ENCODE measurements around the gene PHC2. TPM values are rescaled to one million over a fixed set of nuclear protein-coding genes. Genes with fewer than 3 reads are reported as not detected.
A peak's percentile ranks its signal among the peaks of the same experiment; 100 is the strongest.

Gene PHC2
- total RNA-seq, 1 experiment from 2014 or later: 137 TPM

- BruUV-seq (replicated peaks): no TSS peak
- intact Hi-C loops (cut with micrococcal nuclease): loop anchor here (2.0 kb wide), 1 partner anchor 20 kb away; no protein-coding TSS in a partner anchor
Observed at GRCh38 chr1:33348676-33349080, 82.2 kb downstream of the PHC2 start.

DNA sequence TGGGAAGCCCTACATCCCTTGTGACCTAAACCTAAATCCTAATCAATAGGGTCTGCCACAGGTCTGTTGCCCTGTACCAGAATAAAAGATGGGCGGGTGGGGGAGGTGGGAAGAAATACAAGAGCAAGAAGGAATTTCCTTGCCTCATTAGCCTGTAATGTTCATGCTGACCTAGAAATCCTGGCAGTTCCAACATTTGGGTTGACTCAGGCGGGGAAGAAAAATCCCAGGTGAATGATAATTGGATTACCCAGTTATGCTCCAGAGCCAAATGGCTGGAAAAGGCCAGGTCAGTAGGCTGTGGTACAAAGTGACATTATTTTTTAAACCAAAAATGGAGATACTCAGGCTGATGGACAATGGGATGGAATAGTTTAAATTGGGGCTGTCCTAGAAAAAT is 82.7 kb downstream of the PHC2 start:
- ChIA-PET POLR2A (interaction anchor here (0.7 to 6.4 kb wide), 13 partner anchors 11 to 1057 kb away, joined by 3 to 133 read pairs (median 4); partner anchors contain the start of gene TRIM62), CTCF (interaction anchor here (1.2 to 1.4 kb wide), 4 partner anchors 10 to 54 kb away, joined by 3 to 10 read pairs (median 6); no protein-coding TSS in a partner anchor)
- TF ChIP-seq CTCF (IDR thresholded peaks at IDR 0.05; ENCODE audit: unreplicated experiment): no peak
- H3K9me3 Mint-ChIP-seq (ENCODE audit: unreplicated experiment): no peaks in the 10 kb centered on the region
- H3K4me3 Mint-ChIP-seq (ENCODE audit: unreplicated experiment): peak overlapping the region; percentile 85
- H3K36me3 Mint-ChIP-seq (ENCODE audit: insufficient read depth, unreplicated experiment): peaks cover 43% of the 10 kb centered on the region
- H3K27ac Mint-ChIP-seq (ENCODE audit: low read depth, unreplicated experiment): peak overlapping the region; percentile 95
- DNase-seq (ENCODE audit: unreplicated experiment): no peak
- H3K4me1 Mint-ChIP-seq (ENCODE audit: insufficient read depth, unreplicated experiment): peaks cover 32% of the 10 kb centered on the region
- H3K27me3 Mint-ChIP-seq (ENCODE audit: insufficient read depth, unreplicated experiment): no peaks in the 10 kb centered on the region
- BruUV-seq (replicated peaks): no TSS peak
- intact Hi-C loops (cut with micrococcal nuclease): loop anchor here (2.0 kb wide), 1 partner anchor 19 kb away; no protein-coding TSS in a partner anchor

More at GRCh38 chr1:33348676-33349080, 82.2 kb downstream of the PHC2 start:
- H3K36me3 Mint-ChIP-seq (ENCODE audit: insufficient read depth, unreplicated experiment): peaks cover 43% of the 10 kb centered on the region
- no peaks in the 10 kb centered on the region for H3K27me3 Mint-ChIP-seq (ENCODE audit: insufficient read depth, unreplicated experiment)
- peak overlapping the region; percentile 85 for H3K4me3 Mint-ChIP-seq (ENCODE audit: unreplicated experiment)
- H3K9me3 Mint-ChIP-seq (ENCODE audit: unreplicated experiment): no peaks in the 10 kb centered on the region
- ChIA-PET CTCF (interaction anchor here (1.3 to 1.4 kb wide), 2 partner anchors 13 to 55 kb away, joined by 3 to 8 read pairs; no protein-coding TSS in a partner anchor), POLR2A (interaction anchor here (0.7 to 6.4 kb wide), 10 partner anchors 11 to 1057 kb away, joined by 3 to 133 read pairs (median 4); no protein-coding TSS in a partner anchor)
- no peak for DNase-seq (ENCODE audit: unreplicated experiment)
- TF ChIP-seq CTCF (IDR thresholded peaks at IDR 0.05; ENCODE audit: unreplicated experiment): no peak
- peak overlapping the region; percentile 95 for H3K27ac Mint-ChIP-seq (ENCODE audit: low read depth, unreplicated experiment)
- H3K4me1 Mint-ChIP-seq (ENCODE audit: insufficient read depth, unreplicated experiment): peaks cover 29% of the 10 kb centered on the region

DNA sequence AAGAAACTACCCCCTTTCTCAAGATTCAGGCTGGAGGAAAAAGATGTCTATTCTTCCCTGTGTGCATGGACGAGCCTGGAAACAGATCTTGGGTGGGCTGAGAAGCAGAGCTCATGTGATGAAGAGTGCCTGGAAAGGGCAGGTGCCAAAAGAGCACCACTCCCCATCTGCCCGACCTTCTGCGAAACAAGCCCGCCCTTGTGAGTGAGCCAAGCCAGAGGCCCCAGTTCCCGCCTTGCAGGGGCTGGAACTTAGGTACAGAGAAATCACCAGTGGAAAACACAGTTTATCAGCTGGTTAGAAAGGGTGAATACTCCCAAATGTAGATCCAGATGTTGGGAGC is 83.3 kb downstream of the PHC2 start:
- ChIA-PET CTCF (interaction anchor here (1.2 to 1.4 kb wide), 5 partner anchors 9 to 86 kb away, joined by 3 to 10 read pairs (median 4); no protein-coding TSS in a partner anchor), POLR2A (interaction anchor here (0.9 to 6.4 kb wide), 10 partner anchors 10 to 317 kb away, joined by 3 to 133 read pairs (median 4); partner anchors contain the start of gene TRIM62)
- H3K9me3 Mint-ChIP-seq (ENCODE audit: unreplicated experiment): no peaks in the 10 kb centered on the region
- peak overlapping the region; percentile 85 for H3K4me3 Mint-ChIP-seq (ENCODE audit: unreplicated experiment)
- peak; percentile 63 for DNase-seq (ENCODE audit: unreplicated experiment)
- H3K4me1 Mint-ChIP-seq (ENCODE audit: insufficient read depth, unreplicated experiment): peaks cover 35% of the 10 kb centered on the region
- H3K27me3 Mint-ChIP-seq (ENCODE audit: insufficient read depth, unreplicated experiment): no peaks in the 10 kb centered on the region
- TF ChIP-seq CTCF (IDR thresholded peaks at IDR 0.05; ENCODE audit: unreplicated experiment): no peak
- intact Hi-C loops (cut with micrococcal nuclease): no loop called here
- peaks cover 47% of the 10 kb centered on the region for H3K36me3 Mint-ChIP-seq (ENCODE audit: insufficient read depth, unreplicated experiment)
- peak overlapping the region; percentile 57 for H3K27ac Mint-ChIP-seq (ENCODE audit: low read depth, unreplicated experiment)
- BruUV-seq (replicated peaks): no TSS peak

GRCh38 chr1:33346927-33347649 is 83.8 kb downstream of the PHC2 start:
- BruUV-seq (replicated peaks): TSS peak; percentile 81
- no peak for TF ChIP-seq CTCF (IDR thresholded peaks at IDR 0.05; ENCODE audit: unreplicated experiment)
- Mint-ChIP-seq H3K4me1 (ENCODE audit: insufficient read depth, unreplicated experiment) (peaks cover 41% of the 10 kb centered on the region), H3K27me3 (ENCODE audit: insufficient read depth, unreplicated experiment) (no peaks in the 10 kb centered on the region), H3K27ac (ENCODE audit: low read depth, unreplicated experiment) (peak overlapping the region; percentile 57), H3K36me3 (ENCODE audit: insufficient read depth, unreplicated experiment) (peaks cover 52% of the 10 kb centered on the region), H3K4me3 (ENCODE audit: unreplicated experiment) (peak overlapping the region; percentile 85), H3K9me3 (ENCODE audit: unreplicated experiment) (no peaks in the 10 kb centered on the region)
- ChIA-PET CTCF (interaction anchor here (0.7 to 1.3 kb wide), 5 partner anchors 8 to 126 kb away, joined by 3 to 10 read pairs (median 3); no protein-coding TSS in a partner anchor), POLR2A (interaction anchor here (0.6 to 6.4 kb wide), 12 partner anchors 10 to 316 kb away, joined by 3 to 133 read pairs (median 4); partner anchors contain the start of gene TRIM62)
- DNase-seq (ENCODE audit: unreplicated experiment): peak; percentile 97
- intact Hi-C loops (cut with micrococcal nuclease): no loop called here
